HFFc6 (cell line): ENCODE data around the gene SCG5. TPM values are rescaled to one million over a fixed set of nuclear protein-coding genes. Genes with fewer than 3 reads are reported as not detected.

Source experiments
- DNase-seq: peaks from one replicate; pipeline ENCODE4 v3.0.0-alpha.2; 2018
- H3K27ac Mint-ChIP-seq: 2 replicates; pipeline ENCODE4 v1.8.0; 2020; ENCODE audit warnings: mild to moderate bottlenecking, mixed read lengths
- H3K27me3 Mint-ChIP-seq: 2 replicates; pipeline ENCODE4 v1.8.0; 2021; ENCODE audit warnings: mild to moderate bottlenecking, moderate library complexity, mixed read lengths; ENCODE audit not compliant: insufficient read depth
- H3K36me3 Mint-ChIP-seq: 2 replicates; pipeline ENCODE4 v1.8.0; 2021; ENCODE audit warnings: low read depth, mixed read lengths
- H3K4me1 Mint-ChIP-seq: 2 replicates; pipeline ENCODE4 v1.8.0; 2020; ENCODE audit warnings: low read depth, mixed read lengths
- H3K4me3 Mint-ChIP-seq: 2 replicates; pipeline ENCODE4 v1.8.0; 2020; ENCODE audit warnings: mild to moderate bottlenecking, moderate library complexity, mixed read lengths
- H3K9me3 Mint-ChIP-seq: 2 replicates; pipeline ENCODE4 v1.8.0; 2020; ENCODE audit warnings: mild to moderate bottlenecking, mixed read lengths
- CTCF ChIP-seq: fragments of 200-600 bp; sonication (generic); IDR thresholded peaks from 2 replicates; pipeline ENCODE4 v1.5.0; 2021; ENCODE audit warnings: antibody characterized with exemption, mild to moderate bottlenecking
- total RNA-seq, 6 experiments: library from RNA; stranded (reverse); fragmentation: NEBNext Ultra II Directional; extraction: Animal tissue kit (Norgen Biotek cat#: 25700); gene quantifications; 2 replicates in 1 of 6; 3 replicates in 5 of 6; pipeline ENCODE4 v1.2.3, GENCODE V29; 2021

The SCG5 gene
- total RNA-seq, 6 experiments from 2014 or later = 2.6 to 5.5 (median 3.5) TPM

DNA sequence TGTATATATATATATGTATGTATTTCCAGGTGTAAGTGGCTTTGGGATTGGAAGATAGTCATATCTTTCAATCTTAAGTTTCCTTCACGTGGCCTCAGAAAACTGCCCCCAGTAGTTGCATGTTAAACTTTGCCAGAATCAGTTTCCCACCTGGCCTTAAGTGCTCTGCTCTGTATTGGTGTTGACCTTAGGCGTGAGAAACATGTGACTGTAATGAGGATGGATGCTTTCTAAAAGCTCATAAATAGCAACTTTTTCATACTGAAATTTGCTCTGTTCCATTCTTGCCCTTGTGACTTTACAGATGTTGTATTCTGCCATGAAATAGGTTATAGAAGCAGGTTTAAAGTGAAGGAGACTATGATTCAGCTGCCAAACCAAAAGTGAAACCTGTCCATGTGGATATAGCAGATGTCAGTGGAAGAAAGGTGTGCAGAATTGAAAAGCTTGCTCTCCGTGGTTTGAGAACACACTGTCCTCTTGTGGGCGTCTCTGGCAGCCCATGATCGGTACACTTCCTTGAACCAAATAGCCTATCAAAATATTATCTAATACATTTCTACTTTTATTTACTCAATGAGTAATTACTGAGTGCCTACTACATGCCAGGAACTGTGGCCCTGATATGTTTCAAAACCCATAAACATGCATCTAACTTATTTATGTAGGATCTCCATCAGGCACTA is 15.8 kb downstream of the SCG5 start:
- peaks cover 64% of the 10 kb centered on the region for H3K4me1 Mint-ChIP-seq
- H3K27ac Mint-ChIP-seq = peak overlapping the region; percentile 89
- H3K9me3 Mint-ChIP-seq = no peaks in the 10 kb centered on the region
- H3K27me3 Mint-ChIP-seq = no peaks in the 10 kb centered on the region
- H3K36me3 Mint-ChIP-seq = peaks cover 15% of the 10 kb centered on the region; the same call in 1 of the 2 replicates
- DNase-seq = no peak
- no peak overlapping the region for H3K4me3 Mint-ChIP-seq
- TF ChIP-seq CTCF = peak; percentile 42

DNA sequence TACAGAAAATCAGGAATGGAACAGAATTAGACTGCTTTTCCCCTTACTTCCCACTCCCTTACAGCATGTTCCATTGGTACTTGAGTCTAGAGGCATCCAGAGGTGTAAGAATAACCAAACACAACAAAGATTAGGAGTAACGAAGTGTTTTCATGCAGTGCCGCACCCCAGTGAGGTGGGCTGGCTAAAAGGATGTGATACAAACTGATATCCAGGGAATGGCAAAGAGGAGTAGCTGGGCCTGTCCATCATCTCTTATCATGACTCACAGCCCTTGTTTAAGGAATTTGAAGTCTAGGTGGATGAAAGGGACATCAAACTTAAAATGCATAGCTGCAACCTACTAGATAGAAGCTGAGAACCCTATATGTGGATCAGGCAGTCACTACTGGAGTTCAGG is 16.4 kb downstream of the SCG5 start:
- TF ChIP-seq CTCF = no peak
- Mint-ChIP-seq H3K4me1 (peaks cover 66% of the 10 kb centered on the region), H3K9me3 (no peaks in the 10 kb centered on the region), H3K27ac (peak overlapping the region; percentile 89), H3K27me3 (no peaks in the 10 kb centered on the region), H3K4me3 (no peak overlapping the region), H3K36me3 (peaks cover 15% of the 10 kb centered on the region; the same call in 1 of the 2 replicates)
- no peak for DNase-seq

DNA sequence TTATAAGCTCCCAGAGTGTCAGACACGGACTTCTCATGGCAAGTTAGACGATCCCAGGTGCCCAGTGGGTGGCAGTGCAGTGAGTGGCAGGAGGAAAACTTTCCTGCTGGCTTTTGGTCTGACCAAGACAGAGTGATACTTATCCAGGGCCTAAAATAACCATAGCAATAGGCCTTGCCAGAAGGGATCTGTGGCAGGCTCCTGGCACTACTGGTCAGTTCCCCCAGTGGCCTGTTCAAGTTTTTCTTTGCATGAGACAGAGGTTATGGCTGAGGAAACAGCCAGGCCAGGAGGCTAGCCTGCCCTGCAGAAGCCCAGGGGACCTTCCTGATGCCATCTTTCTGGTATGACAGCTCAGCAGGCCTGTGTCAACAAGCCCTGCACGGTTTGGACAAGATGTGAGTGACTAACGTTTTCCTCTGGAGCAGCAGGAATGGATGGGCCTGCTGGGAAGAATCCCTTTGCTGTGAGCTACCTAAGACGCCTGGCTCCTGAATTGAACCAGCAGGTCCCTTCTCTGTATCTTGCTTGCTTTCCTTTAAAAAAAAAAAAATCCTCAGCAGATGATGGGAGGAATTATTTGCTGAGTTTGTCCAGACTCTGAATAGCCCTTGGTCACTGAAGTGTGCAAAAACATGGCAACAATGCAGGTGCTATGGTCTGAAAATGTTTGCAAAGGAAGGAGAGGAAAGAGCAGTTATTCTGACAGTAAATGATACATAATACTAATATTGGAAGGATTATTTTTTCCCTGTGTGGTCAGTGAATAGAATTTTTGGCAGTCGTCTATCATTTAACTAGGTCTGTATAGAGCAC is 18.0 kb downstream of the SCG5 start:
- H3K9me3 Mint-ChIP-seq = no peaks in the 10 kb centered on the region
- peaks cover 77% of the 10 kb centered on the region for H3K4me1 Mint-ChIP-seq
- DNase-seq = peak; percentile 89
- H3K27ac Mint-ChIP-seq = peak overlapping the region; percentile 89
- no peaks in the 10 kb centered on the region for H3K27me3 Mint-ChIP-seq
- peak overlapping the region; percentile 35; the same call in 1 of the 2 replicates for H3K4me3 Mint-ChIP-seq
- H3K36me3 Mint-ChIP-seq = peaks cover 8% of the 10 kb centered on the region; the same call in 1 of the 2 replicates
- peak; percentile 56 for TF ChIP-seq CTCF

- peak overlapping the region; percentile 28; the same call in 1 of the 2 replicates for H3K27ac Mint-ChIP-seq
- H3K27me3 Mint-ChIP-seq = no peaks in the 10 kb centered on the region
- no peaks in the 10 kb centered on the region for H3K9me3 Mint-ChIP-seq
- TF ChIP-seq CTCF = no peak
- DNase-seq = no peak
- H3K36me3 Mint-ChIP-seq = peaks cover 2% of the 10 kb centered on the region; the same call in 1 of the 2 replicates
- no peak overlapping the region for H3K4me3 Mint-ChIP-seq
- peaks cover 68% of the 10 kb centered on the region for H3K4me1 Mint-ChIP-seq
These were observed 22.2 kb downstream of the SCG5 start for GRCh38 chr15:32663671-32664070.

- peaks cover 5% of the 10 kb centered on the region; the same call in 1 of the 2 replicates for H3K36me3 Mint-ChIP-seq
- no peak for TF ChIP-seq CTCF
- DNase-seq = no peak
- H3K9me3 Mint-ChIP-seq = no peaks in the 10 kb centered on the region
- H3K27me3 Mint-ChIP-seq = no peaks in the 10 kb centered on the region
- H3K4me1 Mint-ChIP-seq = peaks cover 68% of the 10 kb centered on the region
- H3K27ac Mint-ChIP-seq = peak overlapping the region; percentile 38
- no peak overlapping the region for H3K4me3 Mint-ChIP-seq
These were observed 23.3 kb downstream of the SCG5 start for GRCh38 chr15:32664796-32665195.
